Muscle layer of colon (tissue), 2 donors: ENCODE measurements around the gene NUP214.

Experiments used
- H3K27ac ChIP-seq: one replicate; pipeline ENCODE4 v1.7.0; 2013; ENCODE audit warnings: low read depth, mild to moderate bottlenecking, low read length, moderate library complexity
- H3K27me3 ChIP-seq, 2 donors: one replicate each; pipeline ENCODE4 v1.7.0; 2013; ENCODE audit warnings: low read length in 2 of 2, mild to moderate bottlenecking in 2 of 2; ENCODE audit not compliant: insufficient read depth in 2 of 2, control insufficient read depth in 1 of 2
- H3K36me3 ChIP-seq: one replicate; pipeline ENCODE4 v1.7.0; 2013; ENCODE audit warnings: mild to moderate bottlenecking, low read length; ENCODE audit not compliant: insufficient read depth
- H3K4me1 ChIP-seq: one replicate; pipeline ENCODE4 v1.7.0; 2013; ENCODE audit warnings: mild to moderate bottlenecking, low read length; ENCODE audit not compliant: insufficient read depth
- H3K4me3 ChIP-seq, 2 donors: one replicate each; pipeline ENCODE4 v1.7.0; 2013; ENCODE audit warnings: low read length in 2 of 2, low read depth in 1 of 2, mild to moderate bottlenecking in 1 of 2, moderate library complexity in 1 of 2
- H3K9ac ChIP-seq: one replicate; pipeline ENCODE4 v1.7.0; 2013; ENCODE audit warnings: low read length
- H3K9me3 ChIP-seq: one replicate; pipeline ENCODE4 v1.7.0; 2013; ENCODE audit warnings: mild to moderate bottlenecking, low read length
- donor health status: abdominal sarcoma.
- donor health status: Adenocarcinoma of cecum.

NUP214 gene

DNA sequence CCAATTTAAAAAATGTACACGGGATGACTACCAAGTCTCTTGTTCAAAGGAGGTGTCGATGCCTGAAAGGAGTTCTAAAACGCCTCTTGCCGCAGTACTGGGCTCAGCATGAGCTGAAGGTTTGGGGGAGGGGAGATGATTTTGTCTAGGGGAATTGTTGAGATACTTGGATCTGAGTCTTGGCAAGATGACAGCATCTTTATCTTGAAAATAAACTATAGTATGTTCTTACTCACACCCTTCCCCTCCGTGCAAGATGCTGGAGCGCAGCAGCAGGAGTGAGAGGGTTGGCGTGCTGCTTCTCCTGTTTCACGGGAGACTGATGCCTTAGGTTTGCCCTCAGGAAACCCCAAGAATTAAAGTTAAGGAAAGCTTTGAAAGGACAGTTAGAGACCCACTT lies 103.6 kb downstream of the NUP214 start:
- peaks cover 51% of the 10 kb centered on the region for H3K36me3 ChIP-seq

DNA sequence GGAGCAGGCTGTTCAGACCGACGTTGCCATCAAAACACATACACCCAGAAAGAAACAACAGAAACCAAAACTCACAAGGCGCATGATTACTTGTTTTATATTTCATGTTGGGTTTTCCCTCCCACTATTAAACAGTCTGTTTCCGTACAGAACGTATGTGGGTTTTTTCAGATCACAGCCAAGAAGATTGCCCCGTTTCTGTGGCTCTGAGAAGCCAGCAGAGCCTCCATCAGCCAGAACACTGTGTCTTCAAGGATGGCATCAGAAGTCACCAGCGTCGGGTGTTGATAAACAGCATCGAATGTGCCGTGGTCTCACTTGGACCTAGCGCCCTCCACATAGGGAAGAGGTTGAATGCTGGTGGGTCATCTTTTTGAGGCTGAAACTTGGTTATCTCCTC lies 108.2 kb downstream of the NUP214 start:
- Histone ChIP-seq H3K27ac (no peak overlapping the region), H3K4me3 (no peak overlapping the region), H3K9me3 (no peaks in the 10 kb centered on the region), H3K36me3 (peaks cover 49% of the 10 kb centered on the region), H3K4me1 (peaks cover 9% of the 10 kb centered on the region), H3K9ac (no peak overlapping the region), H3K27me3 (no peaks in the 10 kb centered on the region)

More for the DNA sequence above, 103.6 kb downstream of the NUP214 start:
- no peaks in the 10 kb centered on the region for H3K27me3 ChIP-seq
- no peak overlapping the region for H3K4me3 ChIP-seq
- H3K4me1 ChIP-seq: no peaks in the 10 kb centered on the region
- H3K27ac ChIP-seq: no peak overlapping the region
- H3K9me3 ChIP-seq: no peaks in the 10 kb centered on the region
- H3K9ac ChIP-seq: no peak overlapping the region

DNA sequence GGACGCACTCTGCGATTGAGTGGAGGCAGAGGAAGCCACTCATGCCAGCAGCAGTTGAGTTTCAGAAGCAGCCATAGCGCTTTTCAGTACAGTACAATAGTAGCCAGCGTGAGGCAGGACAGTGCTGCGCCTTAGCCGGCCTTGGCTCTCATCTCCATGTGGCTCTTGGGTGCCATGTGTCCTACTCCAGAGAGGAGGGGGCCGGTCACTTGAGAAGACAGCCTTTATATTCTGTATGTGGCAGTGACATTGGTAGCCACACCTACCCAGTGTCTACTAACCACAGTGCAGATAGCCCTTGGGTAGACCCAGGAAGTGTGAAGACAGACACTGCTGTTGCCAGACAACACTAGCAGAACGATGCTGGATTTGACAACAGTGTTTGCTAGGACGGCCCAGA lies 108.6 kb downstream of the NUP214 start:
- no peak overlapping the region for H3K9ac ChIP-seq
- H3K9me3 ChIP-seq: no peaks in the 10 kb centered on the region
- H3K36me3 ChIP-seq: peaks cover 45% of the 10 kb centered on the region
- H3K27me3 ChIP-seq: no peaks in the 10 kb centered on the region
- H3K4me3 ChIP-seq: no peak overlapping the region
- peaks cover 12% of the 10 kb centered on the region for H3K4me1 ChIP-seq
- no peak overlapping the region for H3K27ac ChIP-seq

DNA sequence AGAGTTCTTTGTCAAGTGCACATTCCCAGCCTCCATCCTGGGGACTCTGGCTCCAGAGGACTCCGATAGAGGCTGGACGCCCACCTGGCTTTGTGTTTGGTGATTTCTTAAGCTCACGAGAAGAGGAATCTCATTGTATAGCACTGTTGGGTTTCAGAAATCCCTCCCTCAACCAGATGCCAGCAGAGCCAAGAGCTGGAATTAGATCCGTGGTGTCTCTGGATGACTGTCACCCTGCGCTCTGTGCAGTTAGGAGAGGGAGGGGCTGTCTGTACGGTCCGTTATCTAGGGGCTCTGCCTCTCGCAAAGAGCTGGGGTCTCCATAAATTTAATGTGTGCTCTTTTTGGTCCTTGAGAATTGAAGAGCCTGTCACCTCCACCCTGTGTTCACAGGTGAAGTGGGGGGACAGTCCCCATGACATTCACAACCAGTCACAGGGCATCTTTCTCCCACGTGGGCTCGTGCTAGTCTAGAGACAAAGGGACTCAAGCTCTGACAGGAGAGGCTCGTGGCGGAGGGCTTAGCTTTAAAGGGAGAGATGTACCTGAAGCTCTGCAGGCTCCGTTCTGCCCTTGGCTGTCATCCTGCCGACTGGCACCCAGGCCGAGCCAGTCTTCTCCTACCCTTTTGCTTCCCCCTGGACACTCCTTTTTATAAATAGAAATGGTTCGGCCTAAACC lies 109.6 kb downstream of the NUP214 start:
- Histone ChIP-seq H3K4me1 (peaks cover 12% of the 10 kb centered on the region), H3K9me3 (no peaks in the 10 kb centered on the region), H3K4me3 (no peak overlapping the region), H3K9ac (no peak overlapping the region), H3K36me3 (peaks cover 36% of the 10 kb centered on the region), H3K27me3 (no peaks in the 10 kb centered on the region), H3K27ac (no peak overlapping the region)

DNA sequence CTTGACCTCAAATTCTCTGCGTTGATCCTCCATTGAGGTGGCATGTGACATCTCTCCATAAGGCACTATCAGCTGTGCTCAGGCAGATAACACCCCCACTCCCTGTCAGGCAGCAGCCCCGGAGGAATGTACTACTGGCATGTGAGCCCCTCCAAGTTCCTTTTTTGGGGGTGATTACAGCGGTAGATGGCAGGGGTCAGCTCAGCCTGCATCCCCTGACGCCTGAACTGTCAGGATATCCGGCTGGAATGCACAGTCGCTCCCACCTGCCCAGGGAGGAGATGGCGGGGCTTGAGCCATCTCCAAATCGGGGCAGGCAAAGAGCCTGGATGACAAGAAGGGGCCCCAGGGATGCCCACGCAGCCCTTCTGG lies 110.1 kb downstream of the NUP214 start:
- Histone ChIP-seq H3K4me1 (peaks cover 12% of the 10 kb centered on the region), H3K36me3 (peaks cover 31% of the 10 kb centered on the region), H3K27ac (no peak overlapping the region)

DNA sequence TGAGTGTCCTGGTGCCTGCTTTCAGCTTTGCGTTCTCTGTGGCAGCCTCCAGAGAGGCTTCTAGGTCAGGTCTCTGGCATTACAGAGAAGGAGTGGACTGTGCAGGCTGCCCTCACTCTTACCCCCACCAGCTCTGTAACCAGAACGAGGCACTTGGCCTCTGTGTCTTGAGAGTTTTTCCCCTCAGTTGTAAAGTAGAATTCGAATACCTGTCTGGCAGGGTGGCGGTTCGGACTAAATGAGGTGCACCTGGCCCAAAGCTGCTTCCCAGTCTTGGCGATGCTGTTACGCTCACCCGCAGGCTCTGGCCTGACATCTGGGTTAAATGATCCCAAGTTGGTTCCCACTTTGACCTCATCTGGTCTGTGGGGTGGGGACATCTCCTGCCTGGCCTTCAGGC lies 110.8 kb downstream of the NUP214 start:
- Histone ChIP-seq H3K4me1 (peaks cover 12% of the 10 kb centered on the region), H3K27ac (no peak overlapping the region), H3K9ac (no peak overlapping the region), H3K4me3 (no peak overlapping the region), H3K27me3 (no peaks in the 10 kb centered on the region), H3K9me3 (no peaks in the 10 kb centered on the region), H3K36me3 (peaks cover 27% of the 10 kb centered on the region)

More for the DNA sequence above, 110.1 kb downstream of the NUP214 start:
- Histone ChIP-seq H3K9me3 (no peaks in the 10 kb centered on the region), H3K9ac (no peak overlapping the region), H3K27me3 (no peaks in the 10 kb centered on the region), H3K4me3 (no peak overlapping the region)

DNA sequence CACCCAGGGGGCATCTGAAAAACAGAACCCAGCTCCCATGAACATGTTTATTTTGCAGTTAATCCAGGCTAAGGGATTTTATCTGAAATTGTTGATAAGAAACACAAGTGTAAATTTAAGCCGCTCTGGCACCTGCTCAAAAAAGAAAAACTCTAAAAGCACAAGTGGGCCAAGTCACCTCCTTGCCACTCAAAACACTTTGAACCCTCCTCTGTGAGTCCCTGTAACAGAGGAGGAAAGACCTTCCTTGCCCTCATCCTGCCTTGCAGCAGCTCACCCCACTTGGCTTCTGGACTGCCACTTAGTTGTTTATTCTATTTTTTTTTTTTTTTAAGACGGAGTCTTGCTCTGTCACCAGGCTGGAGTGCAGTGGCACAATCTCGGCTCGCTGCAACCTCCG lies 111.4 kb downstream of the NUP214 start:
- H3K4me3 ChIP-seq: no peak overlapping the region
- peaks cover 21% of the 10 kb centered on the region for H3K36me3 ChIP-seq
- H3K4me1 ChIP-seq: peaks cover 12% of the 10 kb centered on the region
- H3K27me3 ChIP-seq: no peaks in the 10 kb centered on the region
- H3K9ac ChIP-seq: no peak overlapping the region
- no peaks in the 10 kb centered on the region for H3K9me3 ChIP-seq
- no peak overlapping the region for H3K27ac ChIP-seq

DNA sequence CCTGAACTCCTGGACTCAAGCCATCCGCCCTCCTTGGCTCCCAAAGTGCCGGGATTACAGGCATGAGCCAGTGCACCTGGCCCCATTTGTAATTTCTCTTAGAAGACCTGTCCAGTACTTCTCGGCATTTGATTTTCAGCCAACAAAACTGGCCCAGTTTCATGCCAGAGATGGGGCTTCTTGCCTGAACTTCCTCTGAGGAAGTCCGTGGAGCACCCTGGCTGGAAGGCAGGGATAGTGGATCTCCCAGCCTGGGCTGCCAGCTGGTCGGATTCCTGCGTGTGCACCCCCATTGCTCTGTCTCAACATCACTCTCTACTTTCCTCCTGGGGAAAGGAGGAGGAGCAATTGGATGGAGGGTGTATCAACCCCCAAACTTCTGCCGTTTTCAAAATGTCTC lies 111.9 kb downstream of the NUP214 start:
- Histone ChIP-seq H3K9ac (no peak overlapping the region), H3K9me3 (no peaks in the 10 kb centered on the region), H3K36me3 (peaks cover 16% of the 10 kb centered on the region), H3K27ac (no peak overlapping the region), H3K4me3 (no peak overlapping the region), H3K27me3 (no peaks in the 10 kb centered on the region), H3K4me1 (peaks cover 12% of the 10 kb centered on the region)

DNA sequence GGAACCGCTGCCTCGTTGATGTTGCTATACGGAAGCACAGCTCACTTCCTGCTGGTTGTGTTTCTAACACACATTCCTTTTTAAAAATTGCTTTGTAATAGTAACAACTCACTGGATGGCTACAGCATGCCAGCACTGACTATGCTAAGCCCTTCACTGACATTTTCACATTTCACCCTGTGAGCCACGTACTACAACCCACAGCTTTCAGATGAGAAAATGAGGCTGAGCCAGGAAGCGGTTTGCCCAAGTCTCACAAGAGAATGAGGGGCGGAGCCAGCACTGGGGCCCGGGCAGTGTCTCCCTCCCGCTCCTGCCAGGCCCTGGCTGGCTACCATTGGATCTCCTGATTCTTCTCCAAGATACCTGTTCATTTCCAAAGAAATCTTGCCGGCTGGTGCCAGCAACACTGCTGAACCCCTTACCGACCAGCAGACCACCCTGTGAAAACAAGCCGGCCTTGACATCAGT lies 112.6 kb downstream of the NUP214 start:
- peak overlapping the region in 1 of 2 donors; percentile 33 for H3K4me3 ChIP-seq
- H3K27ac ChIP-seq: no peak overlapping the region
- H3K27me3 ChIP-seq: no peaks in the 10 kb centered on the region
- H3K4me1 ChIP-seq: peaks cover 12% of the 10 kb centered on the region
- peaks cover 12% of the 10 kb centered on the region for H3K36me3 ChIP-seq
- H3K9ac ChIP-seq: no peak overlapping the region
- H3K9me3 ChIP-seq: no peaks in the 10 kb centered on the region

DNA sequence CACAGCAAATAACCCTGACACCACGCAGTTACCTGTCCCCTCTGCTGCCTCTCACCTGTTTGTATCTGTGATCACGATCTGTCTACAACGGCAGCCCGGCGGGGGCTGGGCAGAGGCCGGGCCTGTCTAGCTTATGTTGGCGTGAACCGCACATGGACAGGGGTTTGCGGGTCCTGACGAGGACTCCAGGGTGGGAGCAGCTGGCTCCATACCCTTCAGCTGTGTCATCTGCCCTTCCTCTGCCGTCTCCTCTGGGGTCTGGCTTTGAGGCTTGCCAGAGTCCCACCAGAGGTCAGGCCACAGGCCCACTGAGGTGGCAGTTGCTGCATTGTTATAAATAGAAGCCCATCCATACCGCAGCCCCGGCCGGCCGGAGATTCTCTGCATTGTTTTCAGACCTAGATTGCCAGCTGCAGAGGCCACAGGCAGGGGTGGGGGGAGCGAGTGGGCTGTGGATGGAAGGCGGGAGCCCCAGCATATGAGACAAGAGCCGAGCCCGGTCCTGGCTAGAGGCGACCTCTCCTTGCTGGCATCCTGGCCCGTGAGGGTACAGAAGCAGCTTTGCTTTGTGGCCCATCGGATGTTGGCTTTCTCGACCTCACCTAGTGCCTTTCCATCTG lies 113.1 kb downstream of the NUP214 start:
- H3K4me3 ChIP-seq: peak overlapping the region in 1 of 2 donors; percentile 33
- peaks cover 9% of the 10 kb centered on the region for H3K36me3 ChIP-seq
- peaks cover 12% of the 10 kb centered on the region for H3K4me1 ChIP-seq
- H3K27me3 ChIP-seq: no peaks in the 10 kb centered on the region
- no peak overlapping the region for H3K9ac ChIP-seq
- H3K27ac ChIP-seq: no peak overlapping the region
- H3K9me3 ChIP-seq: no peaks in the 10 kb centered on the region

DNA sequence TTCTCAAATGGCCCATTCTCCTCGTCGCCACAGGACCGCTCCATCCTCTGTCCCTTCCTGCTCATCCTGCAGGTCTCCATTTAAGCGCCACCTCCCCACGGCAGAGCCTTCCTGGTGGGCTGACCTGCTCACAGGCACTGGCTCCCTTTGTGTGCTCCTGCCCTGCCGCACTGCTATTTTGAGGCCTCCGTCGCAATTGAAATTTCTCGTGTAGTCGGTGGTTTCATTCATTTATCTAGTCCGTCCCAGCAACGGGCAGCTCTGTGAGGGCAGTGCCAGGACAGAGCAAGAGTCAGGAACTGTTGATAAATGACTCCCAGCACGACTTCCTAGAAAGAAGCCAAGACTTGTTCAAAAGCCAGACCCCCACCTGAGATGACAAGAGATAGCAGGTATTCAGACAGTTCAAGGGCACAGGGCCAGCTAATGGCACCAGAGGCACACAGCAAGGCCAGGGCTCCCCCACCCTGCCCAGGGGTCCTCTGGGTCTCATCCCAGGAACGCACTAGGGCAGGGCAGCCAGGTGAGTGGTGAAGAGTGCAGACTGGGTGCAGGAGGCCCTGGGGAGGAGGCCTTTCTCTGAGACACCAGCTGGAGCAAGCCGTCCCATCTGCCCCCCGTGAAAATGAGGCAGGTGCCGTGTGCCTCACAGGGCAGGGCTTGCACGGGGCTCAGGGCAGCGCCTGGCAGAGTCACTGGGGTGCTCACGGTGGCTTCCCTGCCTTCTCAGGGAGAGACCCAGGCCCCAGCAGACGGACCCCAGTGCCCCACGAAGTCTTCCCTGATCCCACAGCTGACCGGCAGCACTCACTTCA lies 114.0 kb downstream of the NUP214 start:
- no peak overlapping the region for H3K9ac ChIP-seq
- no peaks in the 10 kb centered on the region for H3K27me3 ChIP-seq
- H3K27ac ChIP-seq: no peak overlapping the region
- no peak overlapping the region for H3K4me3 ChIP-seq
- H3K9me3 ChIP-seq: no peaks in the 10 kb centered on the region
- H3K36me3 ChIP-seq: peaks cover under 1% of the 10 kb centered on the region
- H3K4me1 ChIP-seq: peaks cover 12% of the 10 kb centered on the region
